GM23338 (cell line): ENCODE measurements around the gene DUSP19. TPM values are rescaled to one million over a fixed set of nuclear protein-coding genes. Genes with fewer than 3 reads are reported as not detected.
A peak's percentile ranks its signal among the peaks of the same experiment; 100 is the strongest.

Source experiments
- ATAC-seq: fragments of 200-7000 bp; cut with Tn5 transposase; 3 replicates; pipeline ENCODE4 v1.9.1; 2020
- DNase-seq: peaks from one replicate; pipeline ENCODE4 v3.0.0-alpha.2; 2015; ENCODE audit warnings: low spot score
- H2AFZ ChIP-seq: fragments of 200-600 bp; sonication (generic); 2 replicates; pipeline ENCODE4 v1.8.0; 2016; ENCODE audit warnings: antibody characterized with exemption, mild to moderate bottlenecking, moderate library complexity
- H3F3A ChIP-seq: fragments of 200-600 bp; sonication (generic); replicated peaks from 2 replicates; pipeline ENCODE4 v1.8.0; 2017; ENCODE audit warnings: antibody characterized with exemption, mixed run types, low read depth
- H3K27ac ChIP-seq: fragments of 200-600 bp; sonication (generic); 2 replicates; pipeline ENCODE4 v1.6.1; 2016; ENCODE audit warnings: low read depth
- H3K27me3 ChIP-seq: fragments of 200-600 bp; sonication (generic); 2 replicates; pipeline ENCODE4 v1.8.0; 2016; ENCODE audit warnings: mild to moderate bottlenecking, mixed run types, moderate library complexity; ENCODE audit not compliant: insufficient read depth
- H3K36me3 ChIP-seq: fragments of 200-600 bp; sonication (generic); 2 replicates; pipeline ENCODE4 v1.8.0; 2016; ENCODE audit warnings: mild to moderate bottlenecking; ENCODE audit not compliant: insufficient read depth
- H3K4me1 ChIP-seq: fragments of 200-600 bp; sonication (generic); 2 replicates; pipeline ENCODE4 v1.8.0; 2016; ENCODE audit warnings: mild to moderate bottlenecking, moderate library complexity; ENCODE audit not compliant: insufficient read depth
- H3K4me2 ChIP-seq: fragments of 200-600 bp; sonication (generic); 2 replicates; pipeline ENCODE4 v1.7.1; 2017; ENCODE audit warnings: mixed run types
- H3K4me3 ChIP-seq: fragments of 200-600 bp; sonication (generic); 2 replicates; pipeline ENCODE4 v1.6.1; 2016; ENCODE audit warnings: mixed run types
- H3K79me2 ChIP-seq: fragments of 200-600 bp; sonication (generic); replicated peaks from 2 replicates; pipeline ENCODE4 v1.8.0; 2017; ENCODE audit warnings: mild to moderate bottlenecking; ENCODE audit not compliant: insufficient read depth
- H3K9me2 ChIP-seq: fragments of 200-600 bp; sonication (generic); 2 replicates; pipeline ENCODE4 v1.8.0; 2017; ENCODE audit not compliant: insufficient read depth
- H4K20me1 ChIP-seq: fragments of 200-600 bp; sonication (generic); replicated peaks from 2 replicates; pipeline ENCODE4 v1.8.0; 2017; ENCODE audit warnings: mild to moderate bottlenecking; ENCODE audit not compliant: insufficient read depth
- H3K27ac Mint-ChIP-seq: 2 replicates; pipeline ENCODE4 v1.8.0; 2020; ENCODE audit warnings: inconsistent platforms, mild to moderate bottlenecking, moderate library complexity, mixed read lengths
- H3K27me3 Mint-ChIP-seq: 3 replicates; pipeline ENCODE4 v1.8.0; 2022; ENCODE audit warnings: low read depth, mild to moderate bottlenecking, moderate library complexity, mixed read lengths, inconsistent platforms; ENCODE audit not compliant: insufficient read depth, poor library complexity
- H3K36me3 Mint-ChIP-seq: 3 replicates; pipeline ENCODE4 v1.8.0; 2021; ENCODE audit warnings: low read depth, mild to moderate bottlenecking, inconsistent platforms, moderate library complexity, mixed read lengths
- H3K4me1 Mint-ChIP-seq: 3 replicates; pipeline ENCODE4 v1.8.0; 2020; ENCODE audit warnings: mild to moderate bottlenecking, inconsistent platforms, mixed read lengths
- H3K4me3 Mint-ChIP-seq: 3 replicates; pipeline ENCODE4 v1.8.0; 2021; ENCODE audit warnings: moderate library complexity, mild to moderate bottlenecking, inconsistent platforms, mixed read lengths
- H3K9me3 Mint-ChIP-seq: 3 replicates; pipeline ENCODE4 v1.8.0; 2020; ENCODE audit warnings: moderate library complexity, mild to moderate bottlenecking, inconsistent platforms, mixed read lengths
- CREB1 ChIP-seq: fragments of 250-450 bp; sonication (Bioruptor Pico); IDR thresholded peaks from 2 replicates; pipeline ENCODE4 v1.5.0; 2020; ENCODE audit warnings: low read depth, mild to moderate bottlenecking, moderate library complexity
- EZH2 ChIP-seq: fragments of 200-600 bp; sonication (generic); IDR thresholded peaks from one replicate; pipeline ENCODE4 v1.8.0; 2017; ENCODE audit warnings: antibody characterized with exemption, mild to moderate bottlenecking, low read depth; ENCODE audit not compliant: unreplicated experiment
- EZH2phosphoT487 ChIP-seq: fragments of 200-600 bp; sonication (generic); IDR thresholded peaks from one replicate; pipeline ENCODE4 v1.8.1; 2018; ENCODE audit warnings: antibody characterized with exemption; ENCODE audit not compliant: unreplicated experiment
- JUNB ChIP-seq: IDR thresholded peaks from one replicate; pipeline ENCODE4 v1.6.1; 2016; ENCODE audit warnings: antibody characterized with exemption; ENCODE audit not compliant: unreplicated experiment
- NANOG ChIP-seq: IDR thresholded peaks from 2 replicates; pipeline ENCODE4 v1.6.1; 2016; ENCODE audit warnings: antibody characterized with exemption, borderline replicate concordance
- POLR2AphosphoS5 ChIP-seq: IDR thresholded peaks from 2 replicates; pipeline ENCODE4 v1.6.1; 2016; ENCODE audit warnings: antibody characterized with exemption, low read depth
- STAT1 ChIP-seq: IDR thresholded peaks from one replicate; pipeline ENCODE4 v1.6.1; 2016; ENCODE audit warnings: antibody characterized with exemption; ENCODE audit not compliant: unreplicated experiment
- ZNF114 ChIP-seq: fragments of 250-450 bp; sonication (Bioruptor Pico); IDR thresholded peaks from 2 replicates; pipeline ENCODE4 v1.5.0; 2020; ENCODE audit warnings: mild to moderate bottlenecking, moderate library complexity
- ZNF331 ChIP-seq: fragments of 250-450 bp; sonication (Bioruptor Pico); IDR thresholded peaks from 2 replicates; pipeline ENCODE4 v1.5.0; 2020; ENCODE audit warnings: low read depth, mild to moderate bottlenecking, moderate library complexity
- polyA plus RNA-seq: library from polyadenylated mRNA; unstranded; fragments of >200 nt; fragmentation: Nextera tagmentation; extraction: Ambion mirVana; gene quantifications from 2 replicates; pipeline ENCODE4 v1.2.1, GENCODE V29; 2016
- total RNA-seq: library from RNA; depleted of rRNA; stranded (reverse); fragments of >200 nt; shearing (Covaris generic); gene quantifications from 2 replicates; pipeline ENCODE4 v1.2.3, GENCODE V29; 2014
- TF ChIP-seq, protein P1 (sequence below): IDR thresholded peaks from one replicate; pipeline ENCODE4 v1.6.1; 2018; ENCODE audit warnings: antibody characterized with exemption; ENCODE audit not compliant: unreplicated experiment
- TF ChIP-seq, protein P2 (sequence below): IDR thresholded peaks from 2 replicates; pipeline ENCODE4 v1.6.1; 2016; ENCODE audit warnings: antibody characterized with exemption

DUSP19 gene
- total and polyA plus RNA-seq, 2 experiments from 2014 or later: 1.9 to 2.8 TPM

DNA sequence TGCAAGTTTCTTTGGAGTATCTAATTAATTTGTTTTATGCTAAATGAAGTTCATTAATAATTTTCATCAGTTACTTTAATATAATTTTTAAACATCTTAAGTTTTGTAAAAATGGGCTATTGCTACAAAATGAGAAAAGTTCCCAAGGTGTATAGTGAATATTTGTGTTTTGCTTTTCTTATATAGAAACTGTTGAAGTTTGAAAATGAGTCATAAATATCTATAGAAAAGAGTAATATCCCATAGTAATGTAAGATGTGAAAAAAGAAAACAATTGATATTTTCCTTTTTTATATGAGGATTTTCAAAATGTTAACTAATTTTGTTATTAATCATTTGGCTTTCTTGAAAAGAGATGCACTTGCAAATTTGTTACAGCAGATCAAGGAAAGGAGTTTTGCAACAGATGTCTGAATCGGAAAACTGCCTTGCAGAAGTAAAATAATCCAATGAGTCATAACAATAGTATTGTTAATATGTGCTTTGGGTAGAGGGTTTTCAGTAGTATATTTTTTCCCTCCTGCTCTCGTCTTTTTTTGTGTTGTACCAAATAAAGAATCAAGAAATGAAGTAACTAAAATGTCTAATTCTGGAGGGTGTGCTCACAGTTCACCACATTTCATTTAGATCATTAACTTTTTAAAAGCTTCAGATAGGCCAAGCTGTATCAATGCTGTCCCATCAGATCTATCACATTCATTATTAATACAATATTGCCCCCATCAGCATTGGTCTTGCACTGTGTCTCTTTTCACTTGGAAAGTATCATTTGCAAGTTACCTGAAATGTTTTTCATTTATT is 15.5 kb downstream of the DUSP19 start:
- no peak for ATAC-seq
- H3K4me3 ChIP-seq: no peak overlapping the region
- no peaks in the 10 kb centered on the region for H4K20me1 ChIP-seq
- H3K27ac Mint-ChIP-seq: no peak overlapping the region
- H3F3A ChIP-seq: no peaks in the 10 kb centered on the region
- no peaks in the 10 kb centered on the region for H3K9me3 Mint-ChIP-seq
- H2AFZ ChIP-seq: no peak overlapping the region
- peaks cover 3% of the 10 kb centered on the region for H3K27me3 Mint-ChIP-seq
- H3K4me1 Mint-ChIP-seq: peaks cover 14% of the 10 kb centered on the region
- H3K27ac ChIP-seq: no peak overlapping the region
- peaks cover 4% of the 10 kb centered on the region; the same call in 1 of the 3 replicates for H3K36me3 Mint-ChIP-seq
- no peaks in the 10 kb centered on the region for H3K27me3 ChIP-seq
- no peaks in the 10 kb centered on the region for H3K9me2 ChIP-seq
- TF ChIP-seq JUNB (no peak), NANOG (no peak), CREB1 (CRISPR knock-in tag) (no peak)
- no peak for DNase-seq
- H3K4me3 Mint-ChIP-seq: no peak overlapping the region
- H3K36me3 ChIP-seq: no peaks in the 10 kb centered on the region
- H3K4me2 ChIP-seq: no peak overlapping the region
- no peaks in the 10 kb centered on the region for H3K79me2 ChIP-seq
- H3K4me1 ChIP-seq: peaks cover 16% of the 10 kb centered on the region

DNA sequence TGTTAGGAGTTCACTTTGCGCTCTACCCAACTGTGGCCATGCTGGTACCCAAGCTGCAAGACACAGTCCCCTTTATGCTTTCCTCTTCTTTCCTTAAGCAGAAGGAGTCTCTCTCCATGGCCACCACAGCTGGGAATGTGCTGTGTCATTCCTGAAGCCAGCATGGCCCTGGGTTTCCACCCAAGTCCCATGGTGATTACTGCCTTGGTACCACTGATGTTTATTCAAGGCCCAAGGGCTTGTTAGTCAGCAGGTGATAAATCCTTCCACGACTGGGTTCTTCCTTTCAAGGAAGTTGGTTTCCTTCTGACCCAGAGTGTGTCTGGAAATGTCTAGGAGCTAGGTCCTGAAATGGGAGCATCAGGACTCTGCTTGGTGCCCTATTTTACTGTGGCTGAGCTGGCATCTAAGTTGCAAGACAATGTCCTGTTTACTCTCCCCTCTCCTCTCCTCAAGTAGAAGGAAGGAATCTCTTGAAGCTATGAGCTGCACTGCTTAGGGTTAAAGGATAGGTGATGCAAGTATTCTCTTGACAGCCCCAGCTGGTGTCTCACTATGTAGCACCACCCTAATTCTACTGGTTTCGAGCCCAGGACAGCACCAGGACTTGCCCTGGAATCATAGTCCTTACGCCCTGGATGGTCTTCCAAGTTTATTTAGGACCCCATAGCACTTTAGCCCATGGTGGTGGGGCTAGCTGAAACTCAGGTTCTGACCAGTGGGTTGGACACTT is 27.0 kb downstream of the DUSP19 start:
- ATAC-seq: no peak
- H3K4me3 ChIP-seq: no peak overlapping the region
- TF ChIP-seq EZH2: no peak
- TF ChIP-seq, protein P1, sequence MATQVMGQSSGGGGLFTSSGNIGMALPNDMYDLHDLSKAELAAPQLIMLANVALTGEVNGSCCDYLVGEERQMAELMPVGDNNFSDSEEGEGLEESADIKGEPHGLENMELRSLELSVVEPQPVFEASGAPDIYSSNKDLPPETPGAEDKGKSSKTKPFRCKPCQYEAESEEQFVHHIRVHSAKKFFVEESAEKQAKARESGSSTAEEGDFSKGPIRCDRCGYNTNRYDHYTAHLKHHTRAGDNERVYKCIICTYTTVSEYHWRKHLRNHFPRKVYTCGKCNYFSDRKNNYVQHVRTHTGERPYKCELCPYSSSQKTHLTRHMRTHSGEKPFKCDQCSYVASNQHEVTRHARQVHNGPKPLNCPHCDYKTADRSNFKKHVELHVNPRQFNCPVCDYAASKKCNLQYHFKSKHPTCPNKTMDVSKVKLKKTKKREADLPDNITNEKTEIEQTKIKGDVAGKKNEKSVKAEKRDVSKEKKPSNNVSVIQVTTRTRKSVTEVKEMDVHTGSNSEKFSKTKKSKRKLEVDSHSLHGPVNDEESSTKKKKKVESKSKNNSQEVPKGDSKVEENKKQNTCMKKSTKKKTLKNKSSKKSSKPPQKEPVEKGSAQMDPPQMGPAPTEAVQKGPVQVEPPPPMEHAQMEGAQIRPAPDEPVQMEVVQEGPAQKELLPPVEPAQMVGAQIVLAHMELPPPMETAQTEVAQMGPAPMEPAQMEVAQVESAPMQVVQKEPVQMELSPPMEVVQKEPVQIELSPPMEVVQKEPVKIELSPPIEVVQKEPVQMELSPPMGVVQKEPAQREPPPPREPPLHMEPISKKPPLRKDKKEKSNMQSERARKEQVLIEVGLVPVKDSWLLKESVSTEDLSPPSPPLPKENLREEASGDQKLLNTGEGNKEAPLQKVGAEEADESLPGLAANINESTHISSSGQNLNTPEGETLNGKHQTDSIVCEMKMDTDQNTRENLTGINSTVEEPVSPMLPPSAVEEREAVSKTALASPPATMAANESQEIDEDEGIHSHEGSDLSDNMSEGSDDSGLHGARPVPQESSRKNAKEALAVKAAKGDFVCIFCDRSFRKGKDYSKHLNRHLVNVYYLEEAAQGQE: no peak
- TF ChIP-seq POLR2AphosphoS5: no peak
- TF ChIP-seq ZNF114 (CRISPR knock-in tag): no peak
- no peak for TF ChIP-seq NANOG
- no peak for TF ChIP-seq CREB1 (CRISPR knock-in tag)
- no peak for TF ChIP-seq STAT1
- no peak for TF ChIP-seq JUNB
- TF ChIP-seq, protein P2, sequence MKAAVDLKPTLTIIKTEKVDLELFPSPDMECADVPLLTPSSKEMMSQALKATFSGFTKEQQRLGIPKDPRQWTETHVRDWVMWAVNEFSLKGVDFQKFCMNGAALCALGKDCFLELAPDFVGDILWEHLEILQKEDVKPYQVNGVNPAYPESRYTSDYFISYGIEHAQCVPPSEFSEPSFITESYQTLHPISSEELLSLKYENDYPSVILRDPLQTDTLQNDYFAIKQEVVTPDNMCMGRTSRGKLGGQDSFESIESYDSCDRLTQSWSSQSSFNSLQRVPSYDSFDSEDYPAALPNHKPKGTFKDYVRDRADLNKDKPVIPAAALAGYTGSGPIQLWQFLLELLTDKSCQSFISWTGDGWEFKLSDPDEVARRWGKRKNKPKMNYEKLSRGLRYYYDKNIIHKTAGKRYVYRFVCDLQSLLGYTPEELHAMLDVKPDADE: no peak
- no peak for TF ChIP-seq ZNF331 (CRISPR knock-in tag)
- TF ChIP-seq EZH2phosphoT487: no peak

More for the DNA sequence above, 27.0 kb downstream of the DUSP19 start:
- no peaks in the 10 kb centered on the region for H3K9me3 Mint-ChIP-seq
- H3K4me1 Mint-ChIP-seq: no peaks in the 10 kb centered on the region
- Histone ChIP-seq H3F3A (no peaks in the 10 kb centered on the region), H3K27me3 (no peaks in the 10 kb centered on the region), H3K27ac (no peak overlapping the region), H4K20me1 (no peaks in the 10 kb centered on the region), H3K4me1 (no peaks in the 10 kb centered on the region), H2AFZ (peak overlapping the region; percentile 56; the same call in 1 of the 2 replicates), H3K79me2 (no peaks in the 10 kb centered on the region), H3K36me3 (no peaks in the 10 kb centered on the region), H3K9me2 (peaks cover 13% of the 10 kb centered on the region), H3K4me2 (no peak overlapping the region)
- H3K4me3 Mint-ChIP-seq: no peak overlapping the region
- DNase-seq: no peak
- H3K36me3 Mint-ChIP-seq: no peaks in the 10 kb centered on the region
- no peaks in the 10 kb centered on the region for H3K27me3 Mint-ChIP-seq
- H3K27ac Mint-ChIP-seq: no peak overlapping the region; the same call in 1 of the 2 replicates
